HepG2 (cell line): ENCODE results near the gene WDHD1. TPM values are rescaled to one million over a fixed set of nuclear protein-coding genes. Genes with fewer than 3 reads are reported as not detected.

Experiments used
- GMEB1 ChIP-seq: sonication (generic); formaldehyde crosslinking; IDR thresholded peaks from 2 replicates; pipeline ENCODE4 v1.5.1; 2020; ENCODE audit warnings: missing genetic modification reagents, mild to moderate bottlenecking, borderline replicate concordance
- HINFP ChIP-seq: sonication (generic); formaldehyde crosslinking; IDR thresholded peaks from 2 replicates; pipeline ENCODE4 v1.4.0; 2020; ENCODE audit warnings: low read depth, mild to moderate bottlenecking, missing genetic modification reagents
- NFKB2 ChIP-seq: sonication (generic); formaldehyde crosslinking; IDR thresholded peaks from 2 replicates; pipeline ENCODE4 v1.4.0; 2020; ENCODE audit warnings: missing genetic modification reagents, borderline replicate concordance
- PHF21A ChIP-seq: sonication (generic); formaldehyde crosslinking; IDR thresholded peaks from 2 replicates; pipeline ENCODE4 v1.5.0; 2020; ENCODE audit warnings: mild to moderate bottlenecking, missing genetic modification reagents
- RARG ChIP-seq: sonication (generic); formaldehyde crosslinking; IDR thresholded peaks from 2 replicates; pipeline ENCODE4 v1.4.0; 2020; ENCODE audit warnings: low read depth, mild to moderate bottlenecking, missing genetic modification reagents
- RBM39 ChIP-seq: fragments of 200-400 bp; formaldehyde crosslinking; IDR thresholded peaks from one replicate; pipeline ENCODE4 v1.6.1; 2018; ENCODE audit warnings: antibody characterized with exemption, mild to moderate bottlenecking, low read depth, low read length; ENCODE audit not compliant: poor library complexity, severe bottlenecking
- SKIL ChIP-seq: sonication (generic); formaldehyde crosslinking; IDR thresholded peaks from 2 replicates; pipeline ENCODE4 v1.8.0; 2022; ENCODE audit warnings: missing genetic modification reagents, mild to moderate bottlenecking, moderate library complexity, borderline replicate concordance
- ZBTB1 ChIP-seq: sonication (generic); formaldehyde crosslinking; IDR thresholded peaks from 2 replicates; pipeline ENCODE4 v1.4.0; 2020; ENCODE audit warnings: missing genetic modification reagents, borderline replicate concordance
- ZNF142 ChIP-seq: sonication (generic); formaldehyde crosslinking; IDR thresholded peaks from 2 replicates; pipeline ENCODE4 v1.4.0; 2020; ENCODE audit warnings: missing genetic modification reagents
- ZNF281 ChIP-seq: sonication (generic); formaldehyde crosslinking; IDR thresholded peaks from 2 replicates; pipeline ENCODE4 v1.4.0; 2020; ENCODE audit warnings: missing genetic modification reagents, borderline replicate concordance
- ZNF337 ChIP-seq: sonication (generic); formaldehyde crosslinking; IDR thresholded peaks from 2 replicates; pipeline ENCODE4 v1.5.1; 2020; ENCODE audit warnings: missing genetic modification reagents, low read depth, mild to moderate bottlenecking, borderline replicate concordance
- polyA plus RNA-seq, 8 experiments: library from polyadenylated mRNA; depleted of rRNA in 3 of 8; stranded (reverse) in 7 of 8; unstranded in 1 of 8; fragments of >200 nt; fragmentation: Illumina TruSeq in 4 of 8; extraction: Trizol in 4 of 8; gene quantifications; 2 replicates each; pipeline versions ENCODE4 v1.2.1 to v1.2.3, GENCODE V29; 2011 to 2016; ENCODE audit warnings: low read depth in 4 of 8, missing spikeins in 1 of 8, mixed read lengths in 1 of 8; ENCODE audit not compliant: insufficient read depth in 1 of 8
- total RNA-seq, 5 experiments: library from RNA; depleted of rRNA; stranded (reverse); fragments of >200 nt; fragmentation: Illumina TruSeq; extraction: Trizol; gene quantifications; 2 replicates each; pipeline ENCODE4 v1.2.3, GENCODE V29; 2016; ENCODE audit warnings: low read depth in 1 of 5

WDHD1 gene
- total and polyA plus RNA-seq, 2 of the 13 experiments (the other 11 are each of a cell fraction or from before 2014, with no cell fraction given) = 5.5 to 27.5 TPM

- TF ChIP-seq ZBTB1 (CRISPR knock-in tag) (no peak), RBM39 (peak; percentile 68), ZNF337 (CRISPR knock-in tag) (no peak), ZNF281 (CRISPR knock-in tag) (peak; percentile 93), PHF21A (no peak), NFKB2 (CRISPR knock-in tag) (peak; percentile 56; the same call in 1 of the 2 replicates), SKIL (CRISPR knock-in tag) (no peak), GMEB1 (CRISPR knock-in tag) (peak; percentile 92), RARG (CRISPR knock-in tag) (no peak), ZNF142 (no peak; the same call in 1 of the 2 replicates), HINFP (CRISPR knock-in tag) (peak; percentile 88)
Measured at GRCh38 chr14:55026793-55027561, at the start of gene WDHD1, which contains the start of gene SOCS4 (continued).
